Activated T-helper 9 cell treated with anti-CD3 and anti-CD28 coated beads, Interleukin-2, amount 50 U/mL, for 16 hours (primary cell): ENCODE data around the gene SRGAP1.

Experiments
- DNase-seq: peaks from one replicate; pipeline ENCODE4 v3.0.0-alpha.2; 2020; ENCODE audit warnings: low read depth

The SRGAP1 gene

GRCh38 chr12:63906876-63907275 lies 62.4 kb downstream of the SRGAP1 start:
- no peak for DNase-seq

- DNase-seq: no peak
These were observed 63.1 kb downstream of the SRGAP1 start for GRCh38 chr12:63907561-63907960.

GRCh38 chr12:63909746-63910145 lies 65.2 kb downstream of the SRGAP1 start:
- DNase-seq: no peak

GRCh38 chr12:63911341-63911740 lies 66.8 kb downstream of the SRGAP1 start:
- no peak for DNase-seq

GRCh38 chr12:63912651-63913050 lies 68.2 kb downstream of the SRGAP1 start:
- no peak for DNase-seq

- no peak for DNase-seq
These were observed 69.4 kb downstream of the SRGAP1 start for GRCh38 chr12:63913929-63914328.

GRCh38 chr12:63915105-63915800 lies 70.8 kb downstream of the SRGAP1 start:
- DNase-seq: no peak

- DNase-seq: no peak
These were observed 72.3 kb downstream of the SRGAP1 start for GRCh38 chr12:63916561-63917476.

GRCh38 chr12:63917477-63917862 lies 73.0 kb downstream of the SRGAP1 start:
- no peak for DNase-seq

GRCh38 chr12:63917864-63918799 lies 73.6 kb downstream of the SRGAP1 start:
- DNase-seq: no peak

GRCh38 chr12:63918800-63919300 lies 74.3 kb downstream of the SRGAP1 start:
- DNase-seq: no peak

GRCh38 chr12:63919756-63920155 lies 75.3 kb downstream of the SRGAP1 start:
- DNase-seq: no peak

- no peak for DNase-seq
These were observed 76.7 kb downstream of the SRGAP1 start for GRCh38 chr12:63921157-63921556.

- no peak for DNase-seq
These were observed 78.0 kb downstream of the SRGAP1 start for GRCh38 chr12:63922474-63922873.

GRCh38 chr12:63924781-63925180 lies 80.3 kb downstream of the SRGAP1 start:
- DNase-seq: no peak

GRCh38 chr12:63927511-63927910 lies 83.0 kb downstream of the SRGAP1 start:
- DNase-seq: no peak

- no peak for DNase-seq
These were observed 83.8 kb downstream of the SRGAP1 start for GRCh38 chr12:63928305-63928704.

- no peak for DNase-seq
These were observed 84.9 kb downstream of the SRGAP1 start for GRCh38 chr12:63929426-63929825.

- DNase-seq: no peak
These were observed 86.5 kb downstream of the SRGAP1 start for GRCh38 chr12:63930971-63931370.

- no peak for DNase-seq
These were observed 87.2 kb downstream of the SRGAP1 start for GRCh38 chr12:63931703-63932102.

- DNase-seq: no peak
These were observed 90.4 kb downstream of the SRGAP1 start for GRCh38 chr12:63934936-63935335.

GRCh38 chr12:63935361-63935760 lies 90.9 kb downstream of the SRGAP1 start:
- DNase-seq: no peak
